SK-N-SH (cell line): ENCODE results near the gene POLD4. TPM values are rescaled to one million over a fixed set of nuclear protein-coding genes. Genes with fewer than 3 reads are reported as not detected.

ENCODE experiments used
- CTCF ChIA-PET: fragments of 300-600, 350-600 bp; formaldehyde crosslinking; extraction: SDS; loops from one replicate; lab custom pipeline; 2021; lab: Yijun Ruan, JAX
- POLR2A ChIA-PET: fragments of 350-600 bp; sonication (Branson Sonifier 250); formaldehyde crosslinking; extraction: SDS; loops from one replicate; lab custom pipeline; 2020; ENCODE audit warnings: antibody characterized with exemption, inconsistent platforms; lab: Yijun Ruan, JAX
- DNase-seq: peaks from one replicate; pipeline ENCODE4 v3.0.0; 2012
- H2AFZ ChIP-seq: fragments of 200-600 bp; sonication (generic); 2 replicates; pipeline ENCODE4 v1.8.1; 2016; ENCODE audit warnings: antibody characterized with exemption, mild to moderate bottlenecking, low read depth
- H3F3A ChIP-seq: fragments of 200-600 bp; sonication (generic); replicated peaks from 2 replicates; pipeline ENCODE3; 2016; ENCODE audit warnings: antibody characterized with exemption, mild to moderate bottlenecking; ENCODE audit not compliant: insufficient read depth
- H3K27ac ChIP-seq, 2 experiments: fragments of 200-500 bp in 1 of 2; fragments of 200-600 bp in 1 of 2; sonication (Bioruptor generic) in 1 of 2; sonication (generic), shearing (Covaris generic) in 1 of 2; 2 replicates each; pipeline versions ENCODE4 v1.5.1 to v1.6.1; 2014 to 2016; ENCODE audit warnings: low read depth in 2 of 2, inconsistent platforms in 1 of 2, low read length in 1 of 2, mild to moderate bottlenecking in 1 of 2, mixed read lengths in 1 of 2
- H3K27me3 ChIP-seq: fragments of 200-600 bp; sonication (generic), shearing (Covaris generic); 2 replicates; pipeline ENCODE4 v1.6.1; 2016; ENCODE audit warnings: mixed run types; ENCODE audit not compliant: insufficient read depth
- H3K36me3 ChIP-seq, 2 experiments: fragments of 200-500 bp in 1 of 2; fragments of 200-600 bp in 1 of 2; sonication (Bioruptor generic) in 1 of 2; sonication (generic) in 1 of 2; replicated peaks in 1 of 2; 2 replicates each; pipeline versions ENCODE3 to v1.5.1; 2014 to 2016; ENCODE audit warnings: low read length in 1 of 2, mild to moderate bottlenecking in 1 of 2; ENCODE audit not compliant: insufficient read depth in 2 of 2, control insufficient read depth in 1 of 2
- H3K4me1 ChIP-seq, 2 experiments: fragments of 200-500 bp in 1 of 2; fragments of 200-600 bp in 1 of 2; sonication (Bioruptor generic) in 1 of 2; sonication (generic), shearing (Covaris generic) in 1 of 2; 2 replicates each; pipeline versions ENCODE4 v1.5.1 to v1.6.1; 2014 to 2016; ENCODE audit warnings: low read depth in 1 of 2, low read length in 1 of 2, mixed run types in 1 of 2; ENCODE audit not compliant: insufficient read depth in 2 of 2, control insufficient read depth in 1 of 2
- H3K4me2 ChIP-seq: fragments of 200-600 bp; sonication (generic), shearing (Covaris generic); 2 replicates; pipeline ENCODE4 v1.6.1; 2017; ENCODE audit warnings: mixed run types
- H3K4me3 ChIP-seq, 2 experiments: fragments of 200-500 bp in 1 of 2; fragments of 200-600 bp in 1 of 2; sonication (Bioruptor generic) in 1 of 2; sonication (generic), shearing (Covaris generic) in 1 of 2; 2 replicates each; pipeline versions ENCODE4 v1.5.1 to v1.8.1; 2014 to 2016; ENCODE audit warnings: low read depth in 2 of 2, inconsistent platforms in 1 of 2, low read length in 1 of 2, mild to moderate bottlenecking in 1 of 2, mixed read lengths in 1 of 2, moderate library complexity in 1 of 2
- H3K79me2 ChIP-seq: fragments of 200-600 bp; sonication (generic); 2 replicates; pipeline ENCODE4 v1.8.1; 2017; ENCODE audit warnings: mild to moderate bottlenecking; ENCODE audit not compliant: insufficient read depth
- H3K9ac ChIP-seq: fragments of 200-600 bp; sonication (generic); 2 replicates; pipeline ENCODE4 v1.6.1; 2017; ENCODE audit warnings: mixed run types
- H3K9me2 ChIP-seq: fragments of 200-600 bp; sonication (generic); 2 replicates; pipeline ENCODE4 v1.6.1; 2017; ENCODE audit warnings: mixed run types
- H3K9me3 ChIP-seq: fragments of 200-600 bp; sonication (generic); 2 replicates; pipeline ENCODE4 v1.6.1; 2017; ENCODE audit warnings: mixed run types, mild to moderate bottlenecking, moderate library complexity
- H4K20me1 ChIP-seq: fragments of 200-600 bp; sonication (generic); 2 replicates; pipeline ENCODE4 v1.6.1; 2017; ENCODE audit warnings: mild to moderate bottlenecking, mixed run types; ENCODE audit not compliant: insufficient read depth
- ELF1 ChIP-seq: IDR thresholded peaks from 2 replicates; pipeline ENCODE4 v1.4.0; 2012
- EP300 ChIP-seq, 2 experiments: IDR thresholded peaks; 2 replicates each; pipeline versions ENCODE4 v1.4.0 to v1.6.1; 2012; ENCODE audit warnings: borderline replicate concordance in 1 of 2, low read depth in 1 of 2, low read length in 1 of 2
- EZH2phosphoT487 ChIP-seq: fragments of 200-600 bp; sonication (generic); IDR thresholded peaks from 2 replicates; pipeline ENCODE4 v1.6.1; 2017; ENCODE audit warnings: low read depth, mixed run types, mild to moderate bottlenecking, antibody characterized with exemption, moderate library complexity, borderline replicate concordance
- FOSL2 ChIP-seq: IDR thresholded peaks from 2 replicates; pipeline ENCODE4 v1.4.0; 2012; ENCODE audit warnings: low read depth, mild to moderate bottlenecking, moderate library complexity, borderline replicate concordance
- FOXJ3 ChIP-seq: sonication (generic); formaldehyde crosslinking; IDR thresholded peaks from 2 replicates; pipeline ENCODE4 v1.5.1; 2020; ENCODE audit warnings: mild to moderate bottlenecking, missing genetic modification reagents
- FOXM1 ChIP-seq: IDR thresholded peaks from 2 replicates; pipeline ENCODE4 v1.4.0; 2012; ENCODE audit warnings: low read depth, mild to moderate bottlenecking
- GABPA ChIP-seq: IDR thresholded peaks from 2 replicates; pipeline ENCODE4 v1.4.0; 2012; ENCODE audit warnings: low read depth, mild to moderate bottlenecking
- GATA2 ChIP-seq: sonication (generic); formaldehyde crosslinking; IDR thresholded peaks from 2 replicates; pipeline ENCODE4 v1.5.0; 2020; ENCODE audit warnings: mild to moderate bottlenecking, missing genetic modification reagents
- POLR2AphosphoS5 ChIP-seq: IDR thresholded peaks from 2 replicates; pipeline ENCODE4 v1.6.1; 2012; ENCODE audit warnings: low read depth, low read length
- RAD21 ChIP-seq: IDR thresholded peaks from 2 replicates; pipeline ENCODE4 v1.6.1; 2012; ENCODE audit warnings: mild to moderate bottlenecking, low read length
- RFX5 ChIP-seq: IDR thresholded peaks from 2 replicates; pipeline ENCODE4 v1.6.1; 2012; ENCODE audit warnings: mild to moderate bottlenecking, improper control_type of control experiment, low read length
- SIN3A ChIP-seq: IDR thresholded peaks from 2 replicates; pipeline ENCODE4 v1.6.1; 2012; ENCODE audit warnings: low read depth, mild to moderate bottlenecking, low read length, moderate library complexity, borderline replicate concordance
- SMC3 ChIP-seq: IDR thresholded peaks from 2 replicates; pipeline ENCODE4 v1.6.1; 2012; ENCODE audit warnings: low read depth, low read length, improper control_type of control experiment
- TAF1 ChIP-seq: IDR thresholded peaks from 2 replicates; pipeline ENCODE4 v1.6.1; 2012; ENCODE audit warnings: low read depth, mild to moderate bottlenecking, low read length, moderate library complexity, borderline replicate concordance
- TCF12 ChIP-seq: IDR thresholded peaks from 2 replicates; pipeline ENCODE4 v1.4.0; 2012
- YY1 ChIP-seq: IDR thresholded peaks from 2 replicates; pipeline ENCODE4 v1.4.0; 2012; ENCODE audit warnings: low read depth, mild to moderate bottlenecking
- WGBS: methylation state at CpG from one replicate; pipeline ENCODE4 v1.1.6; 2017; ENCODE audit warnings: low lambda C conversion rate; 5-methylcytosine and 5-hydroxymethylcytosine counted together
- polyA plus RNA-seq, 3 experiments: library from polyadenylated mRNA; depleted of rRNA; stranded (reverse); fragments of >200 nt; gene quantifications; 2 replicates each; pipeline ENCODE4 v1.2.3, GENCODE V29; 2012
- TF ChIP-seq, protein P1 (sequence below): IDR thresholded peaks from 2 replicates; pipeline ENCODE4 v1.4.0; 2012; ENCODE audit warnings: low read depth, borderline replicate concordance
- TF ChIP-seq, protein P2 (sequence below): IDR thresholded peaks from 2 replicates; pipeline ENCODE4 v1.4.0; 2012; ENCODE audit warnings: low read depth
- TF ChIP-seq, protein P3 (sequence below): IDR thresholded peaks from 2 replicates; pipeline ENCODE4 v1.6.1; 2012; ENCODE audit warnings: mild to moderate bottlenecking, low read depth, low read length, moderate library complexity
- TF ChIP-seq, protein P4 (sequence below): fragments of 150-350 bp; IDR thresholded peaks from 2 replicates; pipeline ENCODE4 v1.6.1; 2016; ENCODE audit warnings: mild to moderate bottlenecking, low read depth, low read length
- TF ChIP-seq, protein P5 (sequence below): IDR thresholded peaks from 2 replicates; pipeline ENCODE4; 2012

Gene POLD4
- polyA plus RNA-seq, 1 of the 3 experiments (the other 2 are of a cell fraction), result 80.4 TPM

DNA sequence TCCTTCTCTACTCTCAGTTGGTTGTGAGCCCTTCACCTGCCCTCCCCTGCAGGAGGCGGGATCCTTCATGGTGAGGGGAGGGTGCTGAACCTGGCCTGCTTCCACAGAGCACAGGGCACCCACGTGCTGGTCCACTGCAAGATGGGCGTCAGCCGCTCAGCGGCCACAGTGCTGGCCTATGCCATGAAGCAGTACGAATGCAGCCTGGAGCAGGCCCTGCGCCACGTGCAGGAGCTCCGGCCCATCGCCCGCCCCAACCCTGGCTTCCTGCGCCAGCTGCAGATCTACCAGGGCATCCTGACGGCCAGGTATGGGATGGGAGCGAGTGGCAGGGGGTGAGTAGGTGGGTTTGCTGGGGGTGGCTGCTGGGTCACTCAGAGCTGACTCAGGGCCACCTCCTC, 43.7 kb downstream of the POLD4 start (continued):
- TF ChIP-seq FOSL2 (no peak), SMC3 (no peak), GABPA (no peak)

DNA sequence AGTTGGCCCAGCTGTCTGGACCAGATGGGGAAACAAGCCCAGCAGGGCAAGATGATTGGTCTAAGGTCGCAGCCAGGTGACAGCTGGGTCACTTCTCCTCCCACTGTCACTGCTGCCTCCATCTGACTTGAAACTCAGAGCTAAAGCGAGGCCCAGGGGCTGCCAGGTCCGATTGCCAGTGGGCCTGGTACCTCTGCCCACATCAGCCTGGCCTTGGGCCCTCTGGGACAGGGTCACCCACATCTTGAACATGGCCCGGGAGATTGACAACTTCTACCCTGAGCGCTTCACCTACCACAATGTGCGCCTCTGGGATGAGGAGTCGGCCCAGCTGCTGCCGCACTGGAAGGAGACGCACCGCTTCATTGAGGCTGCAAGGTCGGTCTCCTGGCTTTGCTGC, 44.2 kb downstream of the POLD4 start:
- POLR2A ChIA-PET, result no interaction called here
- WGBS, result 60% methylated on average over 1 of the region's 11 CpGs
- Histone ChIP-seq H3K4me2 (no peak overlapping the region), H3K27me3 (no peaks in the 10 kb centered on the region), H3K36me3 (peaks cover 0 to 5% of the 10 kb centered on the region in 2 experiments), H3K9me2 (no peaks in the 10 kb centered on the region), H2AFZ (no peak overlapping the region), H3K9ac (no peak overlapping the region), H3F3A (peaks cover 7% of the 10 kb centered on the region), H3K27ac (no peak overlapping the region), H3K4me3 (no peak overlapping the region), H3K79me2 (no peaks in the 10 kb centered on the region), H4K20me1 (no peaks in the 10 kb centered on the region), H3K9me3 (no peaks in the 10 kb centered on the region), H3K4me1 (peaks cover 4 to 24% of the 10 kb centered on the region in 2 experiments; a peak in 2 of 4 replicates)
- TF ChIP-seq EP300 (IDR thresholded peaks at IDR 0.05; ENCODE audit: borderline replicate concordance in 1 of 2, low read depth in 1 of 2, low read length in 1 of 2) (no peak), RAD21 (no peak), ELF1 (no peak), SIN3A (no peak), POLR2AphosphoS5 (no peak), RFX5 (no peak), EZH2phosphoT487 (no peak), SMC3 (no peak), FOXJ3 (CRISPR knock-in tag) (no peak), FOXM1 (no peak), GATA2 (CRISPR knock-in tag) (no peak), TAF1 (no peak), YY1 (no peak), TCF12 (no peak)
- TF ChIP-seq, protein P1, sequence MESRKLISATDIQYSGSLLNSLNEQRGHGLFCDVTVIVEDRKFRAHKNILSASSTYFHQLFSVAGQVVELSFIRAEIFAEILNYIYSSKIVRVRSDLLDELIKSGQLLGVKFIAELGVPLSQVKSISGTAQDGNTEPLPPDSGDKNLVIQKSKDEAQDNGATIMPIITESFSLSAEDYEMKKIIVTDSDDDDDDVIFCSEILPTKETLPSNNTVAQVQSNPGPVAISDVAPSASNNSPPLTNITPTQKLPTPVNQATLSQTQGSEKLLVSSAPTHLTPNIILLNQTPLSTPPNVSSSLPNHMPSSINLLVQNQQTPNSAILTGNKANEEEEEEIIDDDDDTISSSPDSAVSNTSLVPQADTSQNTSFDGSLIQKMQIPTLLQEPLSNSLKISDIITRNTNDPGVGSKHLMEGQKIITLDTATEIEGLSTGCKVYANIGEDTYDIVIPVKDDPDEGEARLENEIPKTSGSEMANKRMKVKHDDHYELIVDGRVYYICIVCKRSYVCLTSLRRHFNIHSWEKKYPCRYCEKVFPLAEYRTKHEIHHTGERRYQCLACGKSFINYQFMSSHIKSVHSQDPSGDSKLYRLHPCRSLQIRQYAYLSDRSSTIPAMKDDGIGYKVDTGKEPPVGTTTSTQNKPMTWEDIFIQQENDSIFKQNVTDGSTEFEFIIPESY, result no peak
- TF ChIP-seq, protein P2, sequence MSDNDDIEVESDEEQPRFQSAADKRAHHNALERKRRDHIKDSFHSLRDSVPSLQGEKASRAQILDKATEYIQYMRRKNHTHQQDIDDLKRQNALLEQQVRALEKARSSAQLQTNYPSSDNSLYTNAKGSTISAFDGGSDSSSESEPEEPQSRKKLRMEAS, result no peak
- TF ChIP-seq, protein P3, sequence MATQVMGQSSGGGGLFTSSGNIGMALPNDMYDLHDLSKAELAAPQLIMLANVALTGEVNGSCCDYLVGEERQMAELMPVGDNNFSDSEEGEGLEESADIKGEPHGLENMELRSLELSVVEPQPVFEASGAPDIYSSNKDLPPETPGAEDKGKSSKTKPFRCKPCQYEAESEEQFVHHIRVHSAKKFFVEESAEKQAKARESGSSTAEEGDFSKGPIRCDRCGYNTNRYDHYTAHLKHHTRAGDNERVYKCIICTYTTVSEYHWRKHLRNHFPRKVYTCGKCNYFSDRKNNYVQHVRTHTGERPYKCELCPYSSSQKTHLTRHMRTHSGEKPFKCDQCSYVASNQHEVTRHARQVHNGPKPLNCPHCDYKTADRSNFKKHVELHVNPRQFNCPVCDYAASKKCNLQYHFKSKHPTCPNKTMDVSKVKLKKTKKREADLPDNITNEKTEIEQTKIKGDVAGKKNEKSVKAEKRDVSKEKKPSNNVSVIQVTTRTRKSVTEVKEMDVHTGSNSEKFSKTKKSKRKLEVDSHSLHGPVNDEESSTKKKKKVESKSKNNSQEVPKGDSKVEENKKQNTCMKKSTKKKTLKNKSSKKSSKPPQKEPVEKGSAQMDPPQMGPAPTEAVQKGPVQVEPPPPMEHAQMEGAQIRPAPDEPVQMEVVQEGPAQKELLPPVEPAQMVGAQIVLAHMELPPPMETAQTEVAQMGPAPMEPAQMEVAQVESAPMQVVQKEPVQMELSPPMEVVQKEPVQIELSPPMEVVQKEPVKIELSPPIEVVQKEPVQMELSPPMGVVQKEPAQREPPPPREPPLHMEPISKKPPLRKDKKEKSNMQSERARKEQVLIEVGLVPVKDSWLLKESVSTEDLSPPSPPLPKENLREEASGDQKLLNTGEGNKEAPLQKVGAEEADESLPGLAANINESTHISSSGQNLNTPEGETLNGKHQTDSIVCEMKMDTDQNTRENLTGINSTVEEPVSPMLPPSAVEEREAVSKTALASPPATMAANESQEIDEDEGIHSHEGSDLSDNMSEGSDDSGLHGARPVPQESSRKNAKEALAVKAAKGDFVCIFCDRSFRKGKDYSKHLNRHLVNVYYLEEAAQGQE, result no peak
- TF ChIP-seq, protein P4, sequence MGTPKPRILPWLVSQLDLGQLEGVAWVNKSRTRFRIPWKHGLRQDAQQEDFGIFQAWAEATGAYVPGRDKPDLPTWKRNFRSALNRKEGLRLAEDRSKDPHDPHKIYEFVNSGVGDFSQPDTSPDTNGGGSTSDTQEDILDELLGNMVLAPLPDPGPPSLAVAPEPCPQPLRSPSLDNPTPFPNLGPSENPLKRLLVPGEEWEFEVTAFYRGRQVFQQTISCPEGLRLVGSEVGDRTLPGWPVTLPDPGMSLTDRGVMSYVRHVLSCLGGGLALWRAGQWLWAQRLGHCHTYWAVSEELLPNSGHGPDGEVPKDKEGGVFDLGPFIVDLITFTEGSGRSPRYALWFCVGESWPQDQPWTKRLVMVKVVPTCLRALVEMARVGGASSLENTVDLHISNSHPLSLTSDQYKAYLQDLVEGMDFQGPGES, result no peak
- TF ChIP-seq, protein P5, sequence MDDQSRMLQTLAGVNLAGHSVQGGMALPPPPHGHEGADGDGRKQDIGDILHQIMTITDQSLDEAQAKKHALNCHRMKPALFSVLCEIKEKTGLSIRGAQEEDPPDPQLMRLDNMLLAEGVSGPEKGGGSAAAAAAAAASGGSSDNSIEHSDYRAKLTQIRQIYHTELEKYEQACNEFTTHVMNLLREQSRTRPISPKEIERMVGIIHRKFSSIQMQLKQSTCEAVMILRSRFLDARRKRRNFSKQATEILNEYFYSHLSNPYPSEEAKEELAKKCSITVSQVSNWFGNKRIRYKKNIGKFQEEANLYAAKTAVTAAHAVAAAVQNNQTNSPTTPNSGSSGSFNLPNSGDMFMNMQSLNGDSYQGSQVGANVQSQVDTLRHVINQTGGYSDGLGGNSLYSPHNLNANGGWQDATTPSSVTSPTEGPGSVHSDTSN, result no peak
- CTCF ChIA-PET, result interaction anchor here (1.0 to 2.7 kb wide), 4 partner anchors 8 to 73 kb away, joined by 4 to 12 read pairs (median 8); no protein-coding TSS in a partner anchor
- no peak for DNase-seq
